ENCODE measurements around the gene PDE6B. TPM values are rescaled to one million over a fixed set of nuclear protein-coding genes. Genes with fewer than 3 reads are reported as not detected.
"Not testable (repeated sequence)": the region's sequence is repeated elsewhere in the genome, so short reads cannot be mapped to it uniquely, and the experiment has no call there.

The PDE6B gene
- total RNA-seq, 1 donor from 2014 or later, result 1.5 TPM

- DNase-seq (ENCODE audit: extremely low read depth, low read depth, low spot score), result no peak
Measured at GRCh38 chr4:680928-681645, 55.7 kb downstream of the PDE6B start.

- no peak for DNase-seq (ENCODE audit: extremely low read depth, low read depth, low spot score)
Measured at GRCh38 chr4:681736-682451, 56.5 kb downstream of the PDE6B start.

- no peak for DNase-seq (ENCODE audit: extremely low read depth, low read depth, low spot score)
Measured at GRCh38 chr4:682490-683172, 57.3 kb downstream of the PDE6B start.

DNA sequence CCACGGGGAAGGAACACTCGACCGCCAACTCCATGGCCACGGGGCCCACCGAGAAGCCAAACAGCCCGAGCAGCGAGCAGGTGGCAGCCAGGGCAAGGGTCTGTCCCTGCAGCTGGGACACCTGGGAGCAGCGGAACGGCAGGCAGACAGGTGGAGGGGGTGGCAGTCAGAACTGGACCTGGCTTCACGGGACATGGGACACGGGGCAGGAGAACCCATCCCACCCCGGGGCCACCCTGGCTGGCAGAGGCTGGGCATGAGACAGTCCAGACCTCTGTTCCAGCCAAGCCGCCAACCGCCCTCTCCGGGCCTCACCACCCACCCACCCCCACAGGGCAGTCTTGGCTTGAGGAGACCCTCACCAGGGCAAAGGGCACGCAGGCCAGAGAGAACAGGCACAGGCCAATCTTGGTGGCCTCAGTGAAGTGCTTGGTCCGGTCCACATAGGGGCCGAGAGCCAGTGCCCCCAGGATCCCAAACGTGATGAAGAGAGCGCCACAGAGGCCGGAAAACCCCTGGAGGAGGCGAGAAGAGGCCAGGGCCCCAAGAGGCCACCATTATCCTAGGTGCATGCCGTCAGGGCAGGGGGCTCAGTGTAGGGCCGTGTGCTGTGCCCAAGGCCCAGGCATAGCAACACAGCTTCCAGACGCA, 58.0 kb downstream of the PDE6B start:
- no peak for DNase-seq (ENCODE audit: extremely low read depth, low read depth, low spot score)

GRCh38 chr4:683982-684622, 58.7 kb downstream of the PDE6B start:
- no peak for DNase-seq (ENCODE audit: extremely low read depth, low read depth, low spot score)

DNA sequence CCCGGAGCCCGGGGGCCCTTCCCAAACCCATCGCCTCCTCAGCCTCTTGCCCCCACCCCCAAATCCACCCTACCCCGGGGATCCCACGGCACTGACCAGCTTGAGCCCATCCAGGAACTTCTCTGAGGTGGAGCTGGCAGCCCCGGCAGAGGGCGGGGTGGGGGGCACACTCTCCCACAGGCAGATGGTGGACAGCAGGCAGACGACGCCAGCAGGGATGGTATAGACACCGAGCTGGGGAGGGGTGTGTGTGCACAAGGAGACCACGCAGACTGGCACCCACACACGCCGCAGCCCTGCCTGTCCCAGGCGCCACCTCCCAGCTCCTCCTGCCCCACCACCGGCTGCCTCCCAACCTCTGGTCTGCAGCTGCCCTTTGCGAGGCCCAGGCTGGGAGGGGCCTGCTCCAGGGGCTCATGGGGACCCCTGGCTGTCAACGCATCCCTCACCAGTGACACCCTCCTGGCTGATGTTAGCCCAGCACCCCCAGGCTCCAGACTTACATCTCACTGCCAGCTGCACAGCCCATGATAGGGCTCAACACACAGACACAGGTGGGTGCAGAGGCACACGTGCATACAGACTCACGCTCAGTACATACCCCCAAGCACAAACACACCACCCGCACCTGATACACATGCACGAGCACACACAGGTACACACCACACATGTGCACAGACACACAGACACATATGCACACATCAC, 59.4 kb downstream of the PDE6B start:
- no peak for DNase-seq (ENCODE audit: extremely low read depth, low read depth, low spot score)

- DNase-seq (ENCODE audit: extremely low read depth, low read depth, low spot score), result no peak
Measured at GRCh38 chr4:685679-686412, 60.5 kb downstream of the PDE6B start.

GRCh38 chr4:686413-687040, 61.2 kb downstream of the PDE6B start:
- no peak for DNase-seq (ENCODE audit: extremely low read depth, low read depth, low spot score)

GRCh38 chr4:687048-687970, 61.9 kb downstream of the PDE6B start:
- no peak for DNase-seq (ENCODE audit: extremely low read depth, low read depth, low spot score)

DNA sequence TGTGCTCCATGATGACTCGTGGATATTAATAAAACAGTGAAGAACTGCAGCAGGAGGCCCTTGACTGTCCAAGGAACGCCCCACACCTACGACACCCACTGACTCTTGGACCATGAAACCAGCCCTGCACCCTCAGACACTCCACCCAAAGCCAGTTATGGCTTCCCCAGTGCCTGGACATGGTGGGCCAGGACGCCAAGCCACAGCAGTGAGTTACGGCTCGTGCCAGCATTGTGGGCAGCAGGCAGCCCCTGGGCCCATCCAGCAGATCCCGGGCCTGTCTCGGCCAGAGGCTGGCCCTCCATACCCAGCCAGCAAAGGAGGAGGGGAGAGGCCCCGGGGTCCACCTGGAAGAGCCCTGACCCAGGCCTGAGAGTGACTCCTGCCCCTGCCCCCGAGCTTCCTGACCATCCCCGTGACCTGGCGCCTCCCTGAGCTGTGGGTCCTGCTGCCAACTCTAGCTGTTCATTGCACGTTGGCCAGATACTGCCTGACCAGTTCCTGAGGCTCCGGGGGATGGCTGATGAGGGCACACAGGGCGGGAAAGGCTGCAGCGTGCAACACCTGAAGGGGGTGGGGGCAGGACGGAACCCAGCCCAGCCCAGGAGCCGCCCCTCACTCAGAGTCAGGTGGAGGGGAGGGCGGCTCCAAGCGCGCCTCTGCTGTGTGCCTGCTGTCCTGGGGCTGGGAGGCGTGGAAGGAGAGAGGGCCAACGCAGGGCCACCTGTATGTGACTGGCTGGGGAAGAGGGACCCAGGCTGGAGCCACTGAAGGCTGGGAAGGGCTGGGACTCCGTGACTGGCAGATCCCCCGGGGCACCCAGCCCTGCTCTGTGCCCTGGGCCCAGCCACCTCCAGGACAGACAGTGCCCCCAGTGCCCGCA, 62.8 kb downstream of the PDE6B start:
- DNase-seq (ENCODE audit: extremely low read depth, low read depth, low spot score), result no peak

DNA sequence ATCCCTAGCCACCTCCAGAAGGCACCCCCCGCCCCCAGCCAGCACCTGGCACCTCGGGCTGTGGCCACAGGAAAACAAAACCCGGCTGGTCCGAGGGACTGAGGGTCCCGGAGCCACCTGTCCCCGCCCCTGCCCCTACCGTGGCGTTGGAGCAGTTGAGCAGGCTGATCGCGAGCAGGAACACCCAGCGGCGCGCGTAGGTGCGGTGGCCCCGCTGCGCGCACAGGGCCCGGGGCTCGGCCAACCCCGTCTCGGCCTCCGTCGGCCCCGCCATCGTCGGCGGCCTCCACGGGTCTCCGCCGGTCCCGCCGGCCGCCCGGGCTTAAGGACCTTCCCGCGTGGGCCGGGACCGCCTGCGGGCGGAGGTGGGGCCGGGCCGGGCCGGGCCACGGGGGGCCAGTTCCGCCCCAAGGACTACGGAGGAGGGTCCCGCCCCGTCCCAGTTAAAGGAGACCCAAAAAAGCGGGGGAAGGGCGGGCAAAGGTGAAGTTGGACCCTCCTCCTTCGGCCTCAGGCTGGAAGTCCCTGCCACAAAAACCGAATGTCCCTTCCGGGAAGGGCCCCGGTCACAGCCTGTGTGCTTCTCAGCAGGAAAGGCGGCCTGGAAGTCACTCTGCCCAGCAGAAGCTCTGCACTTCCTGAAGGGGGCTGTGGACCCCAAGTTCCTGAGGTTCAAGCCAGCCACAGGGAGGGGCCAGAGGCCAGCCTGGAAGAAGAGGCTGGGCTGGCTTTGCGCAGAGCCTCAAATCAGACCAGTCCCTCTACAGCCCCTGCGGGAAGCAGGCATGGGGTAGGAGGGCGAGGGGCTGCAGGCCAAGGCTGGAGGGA, 63.7 kb downstream of the PDE6B start, which contains the start of gene SLC49A3:
SLC49A3 (minus strand) TSS at position 298 of the 828 bp plus-strand sequence; CDS start at position 274, 24 bp downstream.
- DNase-seq (ENCODE audit: extremely low read depth, low read depth, low spot score), result no peak

DNA sequence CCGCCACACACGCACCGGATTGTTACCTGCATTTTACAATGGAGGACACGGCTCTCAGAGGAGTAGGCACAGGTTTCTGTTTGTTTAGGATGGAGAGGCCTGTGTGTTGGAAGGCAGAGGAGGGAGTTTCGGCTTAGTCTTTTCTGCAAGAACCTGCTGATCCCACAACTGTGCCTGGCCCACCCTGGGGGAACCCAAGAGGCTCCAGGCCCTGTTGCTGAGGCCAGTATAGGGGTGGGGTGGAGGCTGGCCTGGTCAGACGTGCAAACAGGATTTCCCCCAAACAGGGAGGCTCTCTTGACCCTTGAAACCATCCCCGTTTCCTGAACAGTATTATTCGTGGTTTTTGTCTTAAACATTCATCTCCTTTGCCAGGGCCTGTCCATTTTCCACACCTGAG, 64.3 kb downstream of the PDE6B start:
- no peak for DNase-seq (ENCODE audit: extremely low read depth, low read depth, low spot score)

GRCh38 chr4:692771-693554, 67.6 kb downstream of the PDE6B start:
- no peak for DNase-seq (ENCODE audit: extremely low read depth, low read depth, low spot score)

DNA sequence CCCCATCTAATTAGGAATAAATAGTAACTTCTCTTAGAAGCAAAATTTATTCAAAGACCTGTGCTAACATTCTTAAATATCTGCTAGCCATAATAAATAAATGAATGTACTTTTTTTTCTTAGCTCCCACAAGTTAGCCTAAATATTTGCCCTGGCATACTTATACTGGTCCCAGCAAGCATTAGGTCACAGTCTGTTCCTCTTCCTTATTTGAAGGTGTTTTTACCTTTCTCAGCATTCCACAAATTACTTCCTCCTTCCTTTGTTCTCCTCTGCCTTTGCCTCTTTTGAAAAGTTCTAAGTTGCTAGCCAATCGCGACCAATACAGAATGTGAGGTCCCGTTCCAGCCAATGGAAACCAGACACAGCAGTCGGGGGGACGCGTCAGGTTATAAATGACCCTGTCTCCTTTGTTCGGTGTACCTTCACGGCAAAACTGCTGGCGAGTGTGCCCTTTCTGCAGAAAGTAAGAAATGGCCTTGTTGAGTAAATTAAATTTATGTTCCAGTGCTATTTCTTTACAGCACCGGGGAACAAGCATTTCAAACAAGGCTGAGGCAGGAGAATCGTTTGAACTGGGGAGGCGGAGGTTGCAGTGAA, 69.1 kb downstream of the PDE6B start:
- DNase-seq (ENCODE audit: extremely low read depth, low read depth, low spot score), result not testable (repeated sequence)
